H1 (cell line): ENCODE results near the gene SMIM23. TPM values are rescaled to one million over a fixed set of nuclear protein-coding genes. Genes with fewer than 3 reads are reported as not detected.

ENCODE experiments used
- CTCF ChIA-PET: fragments of 300-600 bp; sonication (Branson Sonifier 250); formaldehyde crosslinking; loops from one replicate; lab custom pipeline; 2021; ENCODE audit not compliant: partially characterized antibody; lab: Charles Lee
- POLR2A ChIA-PET: fragments of 300-600 bp; sonication (Branson Sonifier 250); formaldehyde crosslinking; loops from one replicate; lab custom pipeline; 2021; ENCODE audit warnings: inconsistent platforms; ENCODE audit not compliant: partially characterized antibody; lab: Charles Lee
- DNase-seq, 2 experiments: peaks; one replicate each; pipeline versions ENCODE4 v3.0.0 to v3.0.0-alpha.2; 2010 to 2022; ENCODE audit warnings: low spot score in 2 of 2, low read depth in 1 of 2, mixed read lengths in 1 of 2
- FAIRE-seq: peaks from 2 replicates; lab custom pipeline; 2011; peaks lifted over from hg19 to GRCh38; lab: Jason Lieb, UNC
- H2AFZ ChIP-seq: 2 replicates; pipeline ENCODE4 v1.8.1; 2012; ENCODE audit warnings: low read length, inconsistent platforms
- H2AK5ac ChIP-seq: 2 replicates; pipeline ENCODE4 v1.6.1; 2013; ENCODE audit warnings: low read depth, low read length
- H2BK120ac ChIP-seq: replicated peaks from 2 replicates; pipeline ENCODE3; 2013; ENCODE audit warnings: low read depth, low read length, inconsistent platforms
- H2BK12ac ChIP-seq: 2 replicates; pipeline ENCODE4 v1.6.1; 2013; ENCODE audit warnings: low read depth, low read length
- H2BK15ac ChIP-seq: 2 replicates; pipeline ENCODE4 v1.6.1; 2013; ENCODE audit warnings: low read length
- H2BK20ac ChIP-seq: 2 replicates; pipeline ENCODE4 v1.6.1; 2013; ENCODE audit warnings: low read length
- H2BK5ac ChIP-seq: 2 replicates; pipeline ENCODE4 v1.6.1; 2013; ENCODE audit warnings: low read depth, low read length
- H3K14ac ChIP-seq: 2 replicates; pipeline ENCODE4 v1.6.1; 2013; ENCODE audit warnings: inconsistent platforms; ENCODE audit not compliant: insufficient read length
- H3K18ac ChIP-seq: 2 replicates; pipeline ENCODE4 v1.6.1; 2013; ENCODE audit warnings: low read length; ENCODE audit errors: extremely low read depth
- H3K23ac ChIP-seq: 2 replicates; pipeline ENCODE4 v1.6.1; 2013; ENCODE audit warnings: inconsistent platforms; ENCODE audit not compliant: insufficient read length
- H3K23me2 ChIP-seq: 2 replicates; pipeline ENCODE4 v1.6.1; 2013; ENCODE audit warnings: low read depth, low read length
- H3K27ac ChIP-seq: 2 replicates; pipeline ENCODE4 v1.6.1; 2011; ENCODE audit warnings: low read depth, low read length, inconsistent platforms
- H3K27me3 ChIP-seq, 4 experiments: replicated peaks in 1 of 4; 1 replicate in 1 of 4; 2 replicates in 3 of 4; pipeline versions ENCODE4 v1.6.1 to v1.8.1; 2011 to 2013; ENCODE audit warnings: low read length in 3 of 4, mild to moderate bottlenecking in 3 of 4, inconsistent platforms in 2 of 4, mixed read lengths in 2 of 4, moderate library complexity in 1 of 4; ENCODE audit not compliant: control insufficient read depth in 3 of 4, insufficient read depth in 3 of 4; ENCODE audit errors: extremely low read depth in 1 of 4
- H3K36me3 ChIP-seq, 4 experiments: 2 replicates each; pipeline versions ENCODE4 v1.6.1 to v1.8.1; 2011 to 2013; ENCODE audit warnings: mild to moderate bottlenecking in 4 of 4, low read length in 3 of 4, moderate library complexity in 2 of 4, control low read depth in 1 of 4, inconsistent platforms in 1 of 4; ENCODE audit not compliant: insufficient read depth in 4 of 4, control insufficient read depth in 2 of 4
- H3K4ac ChIP-seq: replicated peaks from 2 replicates; pipeline ENCODE3; 2013; ENCODE audit warnings: low read length, low read depth, mixed read lengths, inconsistent platforms; ENCODE audit not compliant: insufficient read length
- H3K4me1 ChIP-seq, 4 experiments: replicated peaks in 1 of 4; 1 replicate in 1 of 4; 2 replicates in 3 of 4; pipeline versions ENCODE4 v1.6.1 to v1.8.1; 2011 to 2013; ENCODE audit warnings: low read length in 3 of 4, inconsistent platforms in 2 of 4, mixed read lengths in 1 of 4; ENCODE audit not compliant: insufficient read depth in 4 of 4, control insufficient read depth in 3 of 4
- H3K4me2 ChIP-seq, 2 experiments: 2 replicates each; pipeline versions ENCODE4 v1.6.1 to v1.8.1; 2011 to 2013; ENCODE audit warnings: low read depth in 2 of 2, low read length in 2 of 2, control low read depth in 1 of 2, inconsistent platforms in 1 of 2, mild to moderate bottlenecking in 1 of 2; ENCODE audit not compliant: insufficient read depth in 1 of 2
- H3K4me3 ChIP-seq, 4 experiments: fragments of 200-600, 300-600 bp in 1 of 4; sonication (generic), shearing (Covaris generic), sonication (Bioruptor Twin) in 1 of 4; 2 replicates each; pipeline versions ENCODE4 v1.5.1 to v1.8.1; 2011 to 2016; ENCODE audit warnings: low read length in 4 of 4, low read depth in 3 of 4, control low read depth in 2 of 4, inconsistent platforms in 2 of 4, mild to moderate bottlenecking in 2 of 4, mixed read lengths in 1 of 4, moderate library complexity in 1 of 4; ENCODE audit not compliant: insufficient read depth in 2 of 4; ENCODE audit errors: extremely low read depth in 1 of 4
- H3K56ac ChIP-seq: replicated peaks from 2 replicates; pipeline ENCODE3; 2013; ENCODE audit warnings: low read depth, mild to moderate bottlenecking, mixed read lengths, low read length, inconsistent platforms; ENCODE audit not compliant: insufficient read length
- H3K79me1 ChIP-seq: 2 replicates; pipeline ENCODE4 v1.6.1; 2013; ENCODE audit warnings: low read depth, low read length, control low read depth
- H3K79me2 ChIP-seq, 2 experiments: 2 replicates each; pipeline versions ENCODE4 v1.6.1 to v1.8.1; 2012 to 2013; ENCODE audit warnings: low read length in 2 of 2, mild to moderate bottlenecking in 2 of 2, inconsistent platforms in 1 of 2; ENCODE audit not compliant: insufficient read depth in 2 of 2, control insufficient read depth in 1 of 2
- H3K9ac ChIP-seq, 4 experiments: replicated peaks in 1 of 4; 1 replicate in 1 of 4; 2 replicates in 3 of 4; pipeline versions ENCODE4 v1.6.1 to v1.8.1; 2011 to 2013; ENCODE audit warnings: low read depth in 3 of 4, low read length in 3 of 4, control low read depth in 2 of 4, mild to moderate bottlenecking in 2 of 4, moderate library complexity in 2 of 4, inconsistent platforms in 1 of 4; ENCODE audit errors: extremely low read depth in 1 of 4
- H3K9me3 ChIP-seq, 2 experiments: 2 replicates each; pipeline versions ENCODE4 v1.6.1 to v1.8.1; 2012 to 2013; ENCODE audit warnings: mild to moderate bottlenecking in 2 of 2, moderate library complexity in 2 of 2, control low read depth in 1 of 2, inconsistent platforms in 1 of 2, low read depth in 1 of 2, low read length in 1 of 2, mixed read lengths in 1 of 2; ENCODE audit not compliant: insufficient read depth in 2 of 2
- H4K20me1 ChIP-seq, 2 experiments: replicated peaks in 1 of 2; 2 replicates each; pipeline versions ENCODE3 to v1.8.1; 2011 to 2013; ENCODE audit warnings: inconsistent platforms in 2 of 2, low read length in 2 of 2, mild to moderate bottlenecking in 1 of 2; ENCODE audit not compliant: insufficient read depth in 2 of 2, control insufficient read depth in 1 of 2
- H4K5ac ChIP-seq: 2 replicates; pipeline ENCODE4 v1.6.1; 2013; ENCODE audit warnings: low read length, low read depth, mixed read lengths, inconsistent platforms; ENCODE audit not compliant: insufficient read length
- H4K8ac ChIP-seq: 2 replicates; pipeline ENCODE4 v1.8.0; 2013; ENCODE audit warnings: mild to moderate bottlenecking, moderate library complexity, low read length, inconsistent platforms; ENCODE audit not compliant: insufficient read depth; ENCODE audit errors: extremely low read depth
- H4K91ac ChIP-seq: replicated peaks from 2 replicates; pipeline ENCODE3; 2013; ENCODE audit warnings: low read length, mixed read lengths, inconsistent platforms; ENCODE audit not compliant: insufficient read length
- CHD1 ChIP-seq: IDR thresholded peaks from 2 replicates; pipeline ENCODE4 v1.6.1; 2012; ENCODE audit warnings: low read depth, low read length, improper control_type of control experiment
- GTF2F1 ChIP-seq: IDR thresholded peaks from 2 replicates; pipeline ENCODE4 v1.6.1; 2012; ENCODE audit warnings: low read depth, low read length, improper control_type of control experiment, borderline replicate concordance
- POLR2AphosphoS5 ChIP-seq: IDR thresholded peaks from 2 replicates; pipeline ENCODE4 v1.6.1; 2011; ENCODE audit warnings: low read depth, low read length
- RAD21 ChIP-seq, 2 experiments: IDR thresholded peaks in 1 of 2; conservative IDR thresholded peaks in 1 of 2; 2 replicates each; pipeline ENCODE4 v1.6.1; 2011; ENCODE audit warnings: low read depth in 2 of 2, low read length in 2 of 2, improper control_type of control experiment in 1 of 2, inconsistent platforms in 1 of 2, mild to moderate bottlenecking in 1 of 2, moderate library complexity in 1 of 2
- SIN3A ChIP-seq, 2 experiments: IDR thresholded peaks in 1 of 2; conservative IDR thresholded peaks in 1 of 2; 2 replicates each; pipeline ENCODE4 v1.6.1; 2011 to 2012; ENCODE audit warnings: low read length in 2 of 2, improper control_type of control experiment in 1 of 2, low read depth in 1 of 2, mild to moderate bottlenecking in 1 of 2
- WGBS, 2 experiments: shearing (Covaris generic) in 1 of 2; methylation state at CpG; one replicate each; pipeline versions ENCODE4 v1.1.6 to v1.1.7; 2013 to 2015; ENCODE audit warnings: low lambda C conversion rate in 2 of 2, mixed read lengths in 2 of 2, inconsistent platforms in 1 of 2, low coverage in 1 of 2, missing lambda C conversion rate in 1 of 2; ENCODE audit not compliant: insufficient replicate concordance in 2 of 2, insufficient coverage in 1 of 2, insufficient read length in 1 of 2; ENCODE audit errors: extremely low coverage in 1 of 2, missing lambda C conversion rate in 1 of 2; 5-methylcytosine and 5-hydroxymethylcytosine counted together
- polyA plus RNA-seq, 7 experiments: library from polyadenylated mRNA; depleted of rRNA in 3 of 7; stranded (reverse) in 5 of 7; unstranded in 2 of 7; fragments of >200 nt in 5 of 7; fragments of 200-250 nt in 2 of 7; gene quantifications; 1 replicate in 5 of 7; 2 replicates in 1 of 7; 4 replicates in 1 of 7; pipeline versions ENCODE4 v1.2.1 to v1.2.3, GENCODE V29; 2011 to 2013; ENCODE audit warnings: missing spikeins in 2 of 7, mixed read lengths in 2 of 7
- total RNA-seq: library from RNA; stranded (reverse); fragmentation: NEBNext Ultra II Directional; extraction: Animal tissue kit (Norgen Biotek cat#: 25700); gene quantifications from 2 replicates; pipeline ENCODE4 v1.2.1, GENCODE V29; 2021
- TF ChIP-seq, protein P1 (sequence below): IDR thresholded peaks from 2 replicates; pipeline ENCODE4 v1.6.1; 2011; ENCODE audit warnings: low read depth, mild to moderate bottlenecking, low read length; ENCODE audit not compliant: insufficient read depth

The SMIM23 gene
- total and polyA plus RNA-seq, 2 of the 8 experiments (the other 6 are each of a cell fraction or from before 2014, with no cell fraction given): not detected

- peak in 1 of 2 experiments; percentile 43 for DNase-seq
- no peaks in the 10 kb centered on the region; a peak in 1 of 7 replicates for H3K27me3 ChIP-seq
- no peak overlapping the region for H3K4ac ChIP-seq
- H3K79me2 ChIP-seq: no peaks in the 10 kb centered on the region
- no peak overlapping the region for H3K4me2 ChIP-seq
- no peaks in the 10 kb centered on the region for H3K9me3 ChIP-seq
- no peak overlapping the region for H2AK5ac ChIP-seq
- no peak overlapping the region for H3K27ac ChIP-seq
- 0 out of 2 replicates have a peak overlapping the region, but pooled peaks have one; percentile 61 for H2BK20ac ChIP-seq
- H3K18ac ChIP-seq: no peak overlapping the region
- no peak overlapping the region for H3K23ac ChIP-seq
- ChIA-PET CTCF (interaction anchor here (0.6 kb wide), 2 partner anchors 34 to 424 kb away, joined by 3 read pairs; no protein-coding TSS in a partner anchor), POLR2A (no interaction called here)
- H2BK12ac ChIP-seq: 0 out of 2 replicates have a peak overlapping the region, but pooled peaks have one; percentile 39
- H3K79me1 ChIP-seq: no peaks in the 10 kb centered on the region
- H3K9ac ChIP-seq: no peak overlapping the region
- H4K5ac ChIP-seq: no peak overlapping the region
- no peak overlapping the region for H2BK15ac ChIP-seq
- no peak overlapping the region for H2BK5ac ChIP-seq
- no peak overlapping the region for H3K14ac ChIP-seq
- H3K4me1 ChIP-seq: no peaks in the 10 kb centered on the region; a peak in 1 of 7 replicates
- H3K56ac ChIP-seq: no peak overlapping the region
- no peak overlapping the region for H4K91ac ChIP-seq
- no peak overlapping the region for H3K4me3 ChIP-seq
- 88% methylated on average over 19 of the region's 19 CpGs; no CpG with 5 or more reads in 1 of the 2 experiments for WGBS, 2 experiments
- FAIRE-seq: no peak
- no peaks in the 10 kb centered on the region for H3K36me3 ChIP-seq
- H2AFZ ChIP-seq: no peak overlapping the region
- no peak overlapping the region for H2BK120ac ChIP-seq
- peaks cover 1% of the 10 kb centered on the region; the same call in 1 of the 2 replicates for H3K23me2 ChIP-seq
- H4K20me1 ChIP-seq: no peaks in the 10 kb centered on the region
- H4K8ac ChIP-seq: no peak overlapping the region
- peak; percentile 23 to 38; a peak in 3 of 4 replicates for TF ChIP-seq RAD21 (IDR thresholded peaks at IDR 0.05 in 1 of 2, conservative IDR thresholded peaks at IDR 0.05 in 1 of 2; ENCODE audit: low read depth in 2 of 2, low read length in 2 of 2)
- TF ChIP-seq, protein P1, sequence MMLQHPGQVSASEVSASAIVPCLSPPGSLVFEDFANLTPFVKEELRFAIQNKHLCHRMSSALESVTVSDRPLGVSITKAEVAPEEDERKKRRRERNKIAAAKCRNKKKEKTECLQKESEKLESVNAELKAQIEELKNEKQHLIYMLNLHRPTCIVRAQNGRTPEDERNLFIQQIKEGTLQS: no peak
- no peak for TF ChIP-seq SIN3A (conservative IDR thresholded peaks at IDR 0.05 in 1 of 2, IDR thresholded peaks at IDR 0.05 in 1 of 2; ENCODE audit: low read depth in 1 of 2, low read length in 2 of 2)
- no peak for TF ChIP-seq POLR2AphosphoS5
- no peak for TF ChIP-seq CHD1
- no peak for TF ChIP-seq GTF2F1
Observed at GRCh38 chr5:171776770-171777759, 8.6 kb upstream of the SMIM23 start.
